GM12878 (cell line): Measurements from ENCODE around the gene CCDC102B.

ENCODE experiments used
- CHD1 ChIP-seq: IDR thresholded peaks from 2 replicates; pipeline ENCODE4 v1.6.1; 2012; ENCODE audit warnings: low read depth, low read length, improper control_type of control experiment
- POLR2A ChIP-seq: IDR thresholded peaks from 2 replicates; pipeline ENCODE4 v1.6.1; 2011; ENCODE audit warnings: low read depth, mild to moderate bottlenecking, low read length
- POLR2AphosphoS5 ChIP-seq: IDR thresholded peaks from 2 replicates; pipeline ENCODE4 v1.6.1; 2011; ENCODE audit warnings: mild to moderate bottlenecking, low read length, inconsistent platforms
- REST ChIP-seq: IDR thresholded peaks from 2 replicates; pipeline ENCODE4 v1.6.1; 2012; ENCODE audit warnings: mild to moderate bottlenecking, low read depth, low read length
- SP1 ChIP-seq: IDR thresholded peaks from one replicate; pipeline ENCODE4 v1.6.1; 2011; ENCODE audit warnings: low read depth, low read length
- SREBF1 ChIP-seq: IDR thresholded peaks from 2 replicates; pipeline ENCODE4 v1.6.1; 2012; ENCODE audit warnings: mild to moderate bottlenecking, low read length
- TF ChIP-seq, protein P1 (sequence below), 3 experiments: IDR thresholded peaks in 2 of 3; conservative IDR thresholded peaks in 1 of 3; 2 replicates each; pipeline ENCODE4 v1.5.1; 2011; ENCODE audit warnings: low read depth in 3 of 3, low read length in 3 of 3, mild to moderate bottlenecking in 3 of 3, control low read depth in 2 of 3, moderate library complexity in 2 of 3, inconsistent platforms in 1 of 3, mixed read lengths in 1 of 3; ENCODE audit not compliant: control insufficient read depth in 2 of 3, insufficient read depth in 1 of 3; ENCODE audit errors: extremely low read depth in 1 of 3

- no peak for TF ChIP-seq CHD1
- no peak for TF ChIP-seq POLR2A
- TF ChIP-seq, protein P1, sequence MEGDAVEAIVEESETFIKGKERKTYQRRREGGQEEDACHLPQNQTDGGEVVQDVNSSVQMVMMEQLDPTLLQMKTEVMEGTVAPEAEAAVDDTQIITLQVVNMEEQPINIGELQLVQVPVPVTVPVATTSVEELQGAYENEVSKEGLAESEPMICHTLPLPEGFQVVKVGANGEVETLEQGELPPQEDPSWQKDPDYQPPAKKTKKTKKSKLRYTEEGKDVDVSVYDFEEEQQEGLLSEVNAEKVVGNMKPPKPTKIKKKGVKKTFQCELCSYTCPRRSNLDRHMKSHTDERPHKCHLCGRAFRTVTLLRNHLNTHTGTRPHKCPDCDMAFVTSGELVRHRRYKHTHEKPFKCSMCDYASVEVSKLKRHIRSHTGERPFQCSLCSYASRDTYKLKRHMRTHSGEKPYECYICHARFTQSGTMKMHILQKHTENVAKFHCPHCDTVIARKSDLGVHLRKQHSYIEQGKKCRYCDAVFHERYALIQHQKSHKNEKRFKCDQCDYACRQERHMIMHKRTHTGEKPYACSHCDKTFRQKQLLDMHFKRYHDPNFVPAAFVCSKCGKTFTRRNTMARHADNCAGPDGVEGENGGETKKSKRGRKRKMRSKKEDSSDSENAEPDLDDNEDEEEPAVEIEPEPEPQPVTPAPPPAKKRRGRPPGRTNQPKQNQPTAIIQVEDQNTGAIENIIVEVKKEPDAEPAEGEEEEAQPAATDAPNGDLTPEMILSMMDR (IDR thresholded peaks at IDR 0.05 in 2 of 3, conservative IDR thresholded peaks at IDR 0.05 in 1 of 3; ENCODE audit: control insufficient read depth in 2 of 3, extremely low read depth in 1 of 3, insufficient read depth in 1 of 3, low read depth in 3 of 3, low read length in 3 of 3): no peak
- no peak for TF ChIP-seq SP1
- no peak for TF ChIP-seq REST
- TF ChIP-seq SREBF1: no peak
- no peak for TF ChIP-seq POLR2AphosphoS5
Observed at GRCh38 chr18:68918216-68918615, 120.3 kb downstream of the CCDC102B start.
